ENCODE data around the gene HEATR5A.
"Not testable (repeated sequence)": the region's sequence is repeated elsewhere in the genome, so short reads cannot be mapped to it uniquely, and the experiment has no call there.

Gene HEATR5A

DNA sequence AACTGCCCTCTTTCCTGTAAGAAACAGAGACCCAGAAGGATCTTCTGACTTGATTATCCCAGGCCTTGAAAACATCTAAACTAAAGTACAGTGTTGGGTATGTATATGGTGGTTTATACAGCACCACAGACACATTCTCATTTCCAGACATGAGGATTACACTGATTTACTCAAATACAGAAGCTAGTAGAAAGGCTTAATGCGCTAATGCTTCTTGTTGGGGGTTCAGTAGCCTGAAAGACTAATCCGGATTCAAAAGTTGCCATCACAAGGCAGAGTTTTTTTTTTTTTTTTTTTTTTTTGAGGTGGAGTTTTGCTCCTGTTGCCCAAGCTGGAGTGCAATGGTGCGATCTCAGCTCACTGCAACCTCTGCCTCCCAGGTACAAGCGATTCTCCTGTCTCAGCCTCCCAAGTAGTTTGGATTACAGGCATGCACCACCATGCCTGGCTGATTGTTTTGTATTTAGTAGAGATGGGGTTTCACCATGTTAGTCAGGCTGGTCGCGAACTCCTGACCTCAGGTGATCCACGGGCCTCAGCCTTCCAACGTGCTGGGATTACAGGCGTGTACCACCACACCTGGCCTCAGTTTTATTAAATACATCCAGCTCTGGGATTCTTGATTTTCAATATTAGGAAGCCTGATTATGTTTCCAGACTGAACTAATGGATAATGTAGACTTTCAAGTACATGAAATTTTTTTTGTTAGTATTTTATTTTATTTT is 166.4 kb downstream of the HEATR5A start:
- DNase-seq: no peak

DNA sequence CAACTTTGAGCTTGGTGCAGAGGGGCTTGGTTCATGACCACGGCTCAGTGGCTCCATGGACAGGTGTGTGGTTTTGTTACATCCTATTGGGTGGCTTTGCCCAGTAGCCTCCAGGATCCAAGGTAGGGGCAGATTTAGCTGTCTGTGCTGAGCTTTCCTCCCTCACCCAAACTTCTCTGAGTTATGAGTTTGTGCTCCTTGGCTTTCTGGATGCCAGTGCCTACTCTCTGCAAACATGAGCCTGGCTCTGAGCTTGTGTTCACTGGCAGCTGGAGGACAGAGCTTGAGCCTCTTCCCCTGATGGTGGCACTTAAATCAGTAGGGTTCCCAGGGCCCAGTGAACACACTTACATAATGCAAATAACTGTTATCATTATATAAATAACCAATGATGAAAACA is 167.5 kb downstream of the HEATR5A start:
- no peak for DNase-seq

DNA sequence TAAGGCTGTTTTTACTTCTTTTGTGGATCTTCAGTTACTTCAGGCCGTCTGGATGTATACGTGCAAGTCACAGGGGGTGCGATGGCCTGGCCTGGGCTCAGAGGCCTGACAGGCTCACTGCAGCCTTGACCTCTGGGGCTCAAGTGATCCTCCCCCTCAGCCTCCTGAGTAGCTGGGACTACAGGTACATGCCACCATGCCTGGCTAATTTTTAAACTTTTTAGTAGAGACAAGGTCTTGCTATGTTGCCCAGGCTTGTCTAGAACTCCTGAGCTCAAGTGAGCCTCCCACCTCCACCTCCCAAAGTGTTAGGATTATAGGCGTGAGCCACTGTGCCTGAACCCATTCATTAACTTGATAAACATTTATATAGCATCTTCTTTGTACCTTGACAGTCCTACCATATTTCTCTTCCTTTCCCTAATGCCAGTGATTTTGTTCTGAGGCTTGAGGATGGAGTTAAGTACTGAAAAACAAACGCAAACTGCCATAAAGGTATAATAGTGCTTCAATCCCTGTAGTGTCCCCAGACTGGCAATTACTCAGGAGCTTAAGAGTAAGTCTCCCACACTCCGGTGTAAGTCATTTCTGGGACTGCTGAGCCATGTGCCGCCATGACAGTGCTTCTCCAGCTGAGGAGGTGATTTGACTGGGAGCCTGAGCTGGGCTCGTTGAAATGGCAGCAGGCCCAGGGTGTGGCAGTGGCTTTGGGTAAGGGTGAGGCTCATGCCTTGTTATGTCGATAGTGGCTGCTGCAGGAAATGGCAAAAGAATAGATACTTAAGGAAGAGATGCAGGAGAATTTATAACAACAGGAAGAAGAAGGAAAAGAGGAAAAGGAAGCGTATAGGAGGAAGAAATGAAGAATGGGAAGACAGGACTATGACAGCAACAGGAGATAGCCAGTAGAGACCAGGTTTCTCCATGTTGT is 169.1 kb downstream of the HEATR5A start:
- DNase-seq: no peak

DNA sequence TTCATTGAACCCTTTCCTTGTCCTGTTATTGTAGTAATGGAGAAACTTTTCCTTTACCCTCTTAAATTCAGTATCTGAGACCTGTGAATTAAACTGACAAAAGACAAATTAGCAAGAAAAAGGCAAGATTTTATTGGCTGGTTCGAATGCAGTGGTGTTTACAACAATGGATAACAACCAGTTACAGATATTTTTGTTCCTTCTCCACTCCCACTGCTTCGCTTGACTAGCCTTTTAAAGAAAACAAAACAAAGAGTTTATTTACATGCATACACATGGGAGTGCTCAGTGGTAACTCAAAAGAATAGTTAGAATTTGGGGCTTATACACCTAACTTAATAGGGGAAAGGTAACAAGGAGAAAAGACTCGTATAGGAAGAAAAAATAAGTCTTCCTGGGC is 175.7 kb downstream of the HEATR5A start:
- no peak for DNase-seq

DNA sequence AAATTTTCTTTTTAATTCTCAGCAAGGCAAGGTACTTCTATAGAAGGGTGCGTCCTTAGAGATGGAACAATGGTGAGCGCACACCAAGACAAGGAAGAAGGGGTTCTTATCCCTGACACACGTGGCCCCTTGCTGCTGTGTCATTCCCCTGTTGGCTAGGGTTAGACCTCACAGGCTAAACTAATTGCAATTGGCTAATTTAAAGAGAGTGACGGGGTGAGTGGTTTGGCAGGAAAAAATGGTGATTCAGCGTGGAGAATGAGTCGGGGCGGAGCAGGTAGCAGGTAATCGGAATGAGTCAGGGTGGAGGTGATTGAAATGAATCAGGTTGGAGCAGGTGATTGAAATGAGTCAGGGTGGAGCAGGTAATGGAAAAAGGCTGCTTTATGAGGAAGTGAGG is 176.5 kb downstream of the HEATR5A start:
- DNase-seq: peak; percentile 35

GRCh38 chr14:31242161-31242940 is 178.0 kb downstream of the HEATR5A start:
- DNase-seq: not testable (repeated sequence)

Measured in stimulated activated CD8-positive, alpha-beta memory T cell treated with anti-CD3 and anti-CD28 coated beads, Interleukin-4, amount 100 ng/mL, for 48 hours (primary cell).